Measurements from ENCODE around the gene SPNS1.
"Not testable (repeated sequence)": the region's sequence is repeated elsewhere in the genome, so short reads cannot be mapped to it uniquely, and the experiment has no call there.

DNA sequence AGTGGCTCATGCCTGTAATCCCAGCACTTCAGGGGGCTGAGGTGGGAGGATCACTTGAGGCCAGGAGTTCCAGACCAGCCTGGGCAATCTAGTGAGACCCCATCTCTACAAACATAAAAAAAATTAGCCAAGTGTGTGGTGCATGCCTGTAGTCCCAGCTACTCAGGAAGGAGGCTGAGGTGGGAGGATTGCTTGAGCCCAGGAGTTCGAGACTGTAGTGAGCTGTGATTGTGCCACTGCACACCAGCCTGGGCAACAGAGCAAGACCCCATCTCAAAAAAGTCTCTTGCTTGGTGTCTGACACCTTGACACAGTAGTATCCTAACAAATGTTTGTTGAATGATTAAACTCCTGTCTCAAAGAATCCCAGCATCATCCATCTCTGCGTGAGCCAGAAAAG is 4.9 kb upstream of the SPNS1 start:
- not testable (repeated sequence) for TF ChIP-seq EZH2, EZH2phosphoT487 (IDR thresholded peaks at IDR 0.05)
- TF ChIP-seq, protein P1, sequence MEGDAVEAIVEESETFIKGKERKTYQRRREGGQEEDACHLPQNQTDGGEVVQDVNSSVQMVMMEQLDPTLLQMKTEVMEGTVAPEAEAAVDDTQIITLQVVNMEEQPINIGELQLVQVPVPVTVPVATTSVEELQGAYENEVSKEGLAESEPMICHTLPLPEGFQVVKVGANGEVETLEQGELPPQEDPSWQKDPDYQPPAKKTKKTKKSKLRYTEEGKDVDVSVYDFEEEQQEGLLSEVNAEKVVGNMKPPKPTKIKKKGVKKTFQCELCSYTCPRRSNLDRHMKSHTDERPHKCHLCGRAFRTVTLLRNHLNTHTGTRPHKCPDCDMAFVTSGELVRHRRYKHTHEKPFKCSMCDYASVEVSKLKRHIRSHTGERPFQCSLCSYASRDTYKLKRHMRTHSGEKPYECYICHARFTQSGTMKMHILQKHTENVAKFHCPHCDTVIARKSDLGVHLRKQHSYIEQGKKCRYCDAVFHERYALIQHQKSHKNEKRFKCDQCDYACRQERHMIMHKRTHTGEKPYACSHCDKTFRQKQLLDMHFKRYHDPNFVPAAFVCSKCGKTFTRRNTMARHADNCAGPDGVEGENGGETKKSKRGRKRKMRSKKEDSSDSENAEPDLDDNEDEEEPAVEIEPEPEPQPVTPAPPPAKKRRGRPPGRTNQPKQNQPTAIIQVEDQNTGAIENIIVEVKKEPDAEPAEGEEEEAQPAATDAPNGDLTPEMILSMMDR (IDR thresholded peaks at IDR 0.05) = not testable (repeated sequence)
